ENCODE data around the gene RYR2.

The RYR2 gene

DNA sequence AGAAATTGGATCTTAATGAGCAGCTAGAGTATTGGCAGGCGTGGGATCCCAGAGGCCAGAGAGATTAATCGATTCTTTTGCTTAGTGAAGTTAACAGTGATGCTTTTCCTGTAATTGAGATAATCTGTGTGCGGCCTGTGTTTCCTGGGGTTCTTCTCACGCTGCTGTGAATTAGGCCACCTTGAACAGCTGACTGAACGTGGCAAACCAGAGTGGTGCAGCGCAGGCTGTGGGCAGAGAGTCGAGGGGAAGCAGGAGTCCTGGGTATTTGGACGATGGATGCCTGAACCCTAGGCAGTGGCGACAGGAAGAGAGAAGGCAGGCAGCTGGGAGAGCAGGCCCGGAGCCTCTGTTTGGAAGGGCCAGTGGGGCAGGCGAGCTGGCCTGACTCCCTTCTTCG, 51.7 kb downstream of the RYR2 start:
- no peak for DNase-seq (ENCODE audit: low spot score)
- no peak overlapping the region for H3K4me3 ChIP-seq
- TF ChIP-seq, protein P1, sequence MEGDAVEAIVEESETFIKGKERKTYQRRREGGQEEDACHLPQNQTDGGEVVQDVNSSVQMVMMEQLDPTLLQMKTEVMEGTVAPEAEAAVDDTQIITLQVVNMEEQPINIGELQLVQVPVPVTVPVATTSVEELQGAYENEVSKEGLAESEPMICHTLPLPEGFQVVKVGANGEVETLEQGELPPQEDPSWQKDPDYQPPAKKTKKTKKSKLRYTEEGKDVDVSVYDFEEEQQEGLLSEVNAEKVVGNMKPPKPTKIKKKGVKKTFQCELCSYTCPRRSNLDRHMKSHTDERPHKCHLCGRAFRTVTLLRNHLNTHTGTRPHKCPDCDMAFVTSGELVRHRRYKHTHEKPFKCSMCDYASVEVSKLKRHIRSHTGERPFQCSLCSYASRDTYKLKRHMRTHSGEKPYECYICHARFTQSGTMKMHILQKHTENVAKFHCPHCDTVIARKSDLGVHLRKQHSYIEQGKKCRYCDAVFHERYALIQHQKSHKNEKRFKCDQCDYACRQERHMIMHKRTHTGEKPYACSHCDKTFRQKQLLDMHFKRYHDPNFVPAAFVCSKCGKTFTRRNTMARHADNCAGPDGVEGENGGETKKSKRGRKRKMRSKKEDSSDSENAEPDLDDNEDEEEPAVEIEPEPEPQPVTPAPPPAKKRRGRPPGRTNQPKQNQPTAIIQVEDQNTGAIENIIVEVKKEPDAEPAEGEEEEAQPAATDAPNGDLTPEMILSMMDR (IDR thresholded peaks at IDR 0.05), result no peak

DNA sequence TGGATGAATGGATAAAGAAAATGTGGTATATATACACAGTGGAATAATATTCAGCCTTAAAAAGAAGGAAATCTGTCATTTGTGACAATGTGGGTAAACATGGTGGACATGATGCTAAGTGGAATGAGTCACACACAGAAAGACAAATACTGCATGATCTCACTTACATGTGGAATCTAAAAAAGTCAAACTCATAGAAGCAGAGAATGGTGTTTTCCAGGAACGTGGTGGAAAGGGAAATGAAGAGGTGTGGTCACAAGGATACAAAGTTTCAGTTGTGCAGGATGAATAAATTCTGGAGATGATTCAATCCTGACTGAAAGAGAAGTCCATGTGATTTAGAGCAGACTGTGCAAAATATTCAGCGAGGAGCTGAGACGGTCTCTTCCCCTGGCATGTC, 56.6 kb downstream of the RYR2 start:
- TF ChIP-seq, protein P1 (IDR thresholded peaks at IDR 0.05), result no peak
- H3K27ac ChIP-seq, result no peak overlapping the region
- no peak for DNase-seq (ENCODE audit: low spot score)
- no peak overlapping the region for H3K4me3 ChIP-seq

More for the DNA sequence above, 51.7 kb downstream of the RYR2 start:
- H3K27ac ChIP-seq, result no peak overlapping the region

DNA sequence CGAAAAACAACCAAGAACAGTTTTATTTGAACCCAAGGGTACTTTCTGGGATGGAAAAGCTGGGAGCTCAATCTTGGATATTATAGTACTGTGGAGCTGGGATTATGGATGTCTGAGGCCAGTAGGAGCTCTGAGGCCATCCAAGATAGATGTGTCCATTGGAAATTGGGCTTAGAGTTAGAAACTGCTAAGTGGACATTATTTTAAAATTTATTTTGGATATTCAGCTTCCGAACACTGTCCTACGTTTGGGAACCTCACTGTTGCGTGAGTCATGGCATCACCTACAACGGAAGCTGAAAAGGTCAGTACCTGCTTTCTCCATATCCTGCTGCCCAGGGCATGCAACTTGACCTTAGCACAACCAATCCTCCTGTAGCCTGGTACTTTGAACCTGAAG, 61.0 kb downstream of the RYR2 start:
- DNase-seq (ENCODE audit: low spot score), result no peak
- TF ChIP-seq, protein P1 (IDR thresholded peaks at IDR 0.05), result no peak
- Histone ChIP-seq H3K27ac (no peak overlapping the region), H3K4me3 (no peak overlapping the region)

DNA sequence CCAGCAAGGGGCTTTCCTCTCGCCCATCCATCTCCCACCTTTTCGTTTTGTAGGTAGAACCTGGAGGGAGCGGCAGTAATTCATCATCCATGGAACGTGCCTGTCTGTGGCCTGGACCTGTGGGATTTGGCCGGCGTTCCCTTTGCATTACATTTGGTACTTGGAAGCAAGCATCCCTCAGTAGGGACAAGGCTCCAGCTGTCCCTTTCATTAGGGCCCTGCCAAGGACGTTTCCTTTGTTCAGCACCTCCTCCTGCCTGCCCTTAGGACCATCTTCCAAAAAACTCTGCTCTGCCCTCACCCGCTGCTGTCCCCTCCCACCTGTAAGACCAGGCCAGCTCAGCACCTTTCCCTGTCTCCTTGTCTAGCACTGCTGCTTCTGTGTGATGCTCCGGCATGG, 62.1 kb downstream of the RYR2 start:
- DNase-seq (ENCODE audit: low spot score), result no peak
- Histone ChIP-seq H3K4me3 (no peak overlapping the region), H3K27ac (no peak overlapping the region)
- TF ChIP-seq, protein P1 (IDR thresholded peaks at IDR 0.05), result no peak

DNA sequence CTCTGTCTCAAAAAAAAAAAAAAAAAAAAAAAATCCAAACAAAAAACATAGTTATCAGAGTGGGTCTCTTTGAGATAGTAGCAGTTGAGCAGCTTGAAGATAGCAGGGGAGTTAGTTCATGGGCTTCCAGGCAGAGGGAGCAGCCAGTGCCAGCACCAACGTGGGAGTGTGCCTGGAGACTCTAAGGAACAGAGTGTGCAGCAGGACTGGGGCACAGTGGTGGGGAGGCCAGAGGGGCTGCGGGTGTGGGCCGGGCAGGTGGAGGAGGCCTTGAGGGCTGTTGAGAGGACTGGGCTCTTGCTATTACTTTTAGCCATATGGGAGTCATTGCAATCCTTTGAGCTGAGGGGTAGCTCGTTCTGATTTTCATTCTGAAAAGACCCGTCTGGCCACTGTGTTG, 63.8 kb downstream of the RYR2 start:
- no peak overlapping the region for H3K27ac ChIP-seq
- TF ChIP-seq, protein P1 (IDR thresholded peaks at IDR 0.05), result no peak
- H3K4me3 ChIP-seq, result no peak overlapping the region
- DNase-seq (ENCODE audit: low spot score), result no peak

DNA sequence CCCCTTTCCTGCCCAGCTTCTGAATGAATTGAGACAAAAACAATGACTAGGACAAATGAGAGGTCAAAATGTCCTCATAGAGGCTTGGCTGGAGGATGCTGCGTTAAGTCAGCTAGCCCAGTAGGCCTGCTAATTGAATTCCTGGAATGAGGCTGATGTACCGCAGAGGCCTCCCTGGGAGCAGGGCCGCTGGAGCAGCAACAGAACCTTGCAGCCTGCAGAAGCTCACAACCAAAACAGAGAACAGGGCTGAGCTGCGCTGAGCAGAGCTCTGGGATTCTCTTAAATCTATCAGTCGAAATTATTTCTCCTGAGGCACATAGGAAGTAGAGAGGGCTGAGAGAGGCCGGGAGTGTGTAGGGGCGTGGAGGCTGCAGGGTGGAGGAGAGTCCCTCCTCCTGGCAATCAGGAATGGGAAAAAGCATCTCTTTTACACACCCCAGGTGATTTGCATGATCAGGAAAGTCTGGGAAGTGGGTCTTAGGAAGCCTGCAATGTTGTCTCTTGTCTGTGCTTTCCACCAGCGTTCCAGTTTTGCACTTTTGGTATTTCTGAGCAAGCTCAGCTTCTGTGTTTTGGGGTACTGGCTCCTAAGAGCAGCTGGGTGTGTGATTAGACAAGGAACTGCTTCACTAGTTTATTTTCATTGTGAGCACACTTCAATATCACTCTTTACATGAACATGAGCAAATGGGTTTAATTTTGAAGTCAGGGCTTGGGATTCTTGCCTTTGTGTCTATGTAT, 66.5 kb downstream of the RYR2 start:
- DNase-seq (ENCODE audit: low spot score), result no peak
- no peak overlapping the region for H3K4me3 ChIP-seq
- TF ChIP-seq, protein P1 (IDR thresholded peaks at IDR 0.05), result no peak
- no peak overlapping the region for H3K27ac ChIP-seq

DNA sequence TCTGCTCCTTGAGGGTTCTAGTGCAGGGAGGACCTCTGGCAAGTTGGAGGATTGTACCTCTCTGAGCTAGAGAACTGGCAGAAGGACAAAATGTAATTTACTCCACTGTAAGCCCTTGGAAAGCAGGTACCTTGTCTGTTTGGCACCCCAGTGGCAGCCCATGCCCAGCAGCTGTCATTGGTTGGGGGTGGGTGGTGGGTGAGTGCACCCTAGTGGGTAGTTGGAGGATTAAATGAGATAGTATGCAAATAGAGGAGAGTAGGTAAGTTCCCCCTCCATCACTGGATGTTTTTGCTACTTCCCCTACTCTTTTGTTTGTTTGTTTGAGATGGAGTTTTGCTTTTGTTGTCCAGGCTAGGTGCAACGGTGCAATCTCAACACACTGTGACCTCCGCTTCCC, 69.8 kb downstream of the RYR2 start:
- Histone ChIP-seq H3K27ac (no peak overlapping the region), H3K4me3 (no peak overlapping the region)
- TF ChIP-seq, protein P1 (IDR thresholded peaks at IDR 0.05), result no peak
- no peak for DNase-seq (ENCODE audit: low spot score)
